GM21529 (cell line): ENCODE measurements around the gene CCDC14.
"Not testable (repeated sequence)": the region's sequence is repeated elsewhere in the genome, so short reads cannot be mapped to it uniquely, and the experiment has no call there.

Experiments used
- ATAC-seq: cut with Tn5 transposase; IDR thresholded peaks from one replicate; pipeline ENCODE4 v1.9.1; 2021; ENCODE audit not compliant: unreplicated experiment

CCDC14 gene, protein sequence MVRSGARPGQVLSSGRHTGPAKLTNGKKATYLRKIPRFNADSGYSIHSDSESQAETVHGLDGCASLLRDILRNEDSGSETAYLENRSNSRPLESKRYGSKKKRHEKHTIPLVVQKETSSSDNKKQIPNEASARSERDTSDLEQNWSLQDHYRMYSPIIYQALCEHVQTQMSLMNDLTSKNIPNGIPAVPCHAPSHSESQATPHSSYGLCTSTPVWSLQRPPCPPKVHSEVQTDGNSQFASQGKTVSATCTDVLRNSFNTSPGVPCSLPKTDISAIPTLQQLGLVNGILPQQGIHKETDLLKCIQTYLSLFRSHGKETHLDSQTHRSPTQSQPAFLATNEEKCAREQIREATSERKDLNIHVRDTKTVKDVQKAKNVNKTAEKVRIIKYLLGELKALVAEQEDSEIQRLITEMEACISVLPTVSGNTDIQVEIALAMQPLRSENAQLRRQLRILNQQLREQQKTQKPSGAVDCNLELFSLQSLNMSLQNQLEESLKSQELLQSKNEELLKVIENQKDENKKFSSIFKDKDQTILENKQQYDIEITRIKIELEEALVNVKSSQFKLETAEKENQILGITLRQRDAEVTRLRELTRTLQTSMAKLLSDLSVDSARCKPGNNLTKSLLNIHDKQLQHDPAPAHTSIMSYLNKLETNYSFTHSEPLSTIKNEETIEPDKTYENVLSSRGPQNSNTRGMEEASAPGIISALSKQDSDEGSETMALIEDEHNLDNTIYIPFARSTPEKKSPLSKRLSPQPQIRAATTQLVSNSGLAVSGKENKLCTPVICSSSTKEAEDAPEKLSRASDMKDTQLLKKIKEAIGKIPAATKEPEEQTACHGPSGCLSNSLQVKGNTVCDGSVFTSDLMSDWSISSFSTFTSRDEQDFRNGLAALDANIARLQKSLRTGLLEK

GRCh38 chr3:123960781-123961507 lies at the start of gene CCDC14:
Gene CCDC14, minus strand, starts transcription at chr3:123961229. Its CDS starts 56 bp downstream, at chr3:123961173.
- ATAC-seq, result peak; percentile 87

DNA sequence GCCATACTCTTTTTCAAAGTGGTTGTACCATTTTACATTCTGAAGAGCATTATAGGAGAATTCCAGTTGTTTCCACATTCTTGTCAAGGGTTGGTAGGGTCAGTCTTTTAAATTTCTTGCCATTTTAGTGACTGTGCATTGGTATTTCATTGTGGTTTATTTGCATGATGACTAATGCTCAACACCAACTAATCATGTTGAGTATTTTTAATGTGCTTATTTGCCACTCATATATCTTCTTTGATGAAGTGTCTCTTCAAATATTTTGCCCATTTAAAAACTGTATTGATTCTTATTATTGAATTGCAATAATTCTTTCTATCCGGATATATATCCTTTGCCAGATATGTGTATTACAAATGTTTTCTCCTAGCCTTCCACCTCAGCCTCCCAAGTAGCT lies 47.3 kb upstream of the CCDC14 start:
- not testable (repeated sequence) for ATAC-seq

DNA sequence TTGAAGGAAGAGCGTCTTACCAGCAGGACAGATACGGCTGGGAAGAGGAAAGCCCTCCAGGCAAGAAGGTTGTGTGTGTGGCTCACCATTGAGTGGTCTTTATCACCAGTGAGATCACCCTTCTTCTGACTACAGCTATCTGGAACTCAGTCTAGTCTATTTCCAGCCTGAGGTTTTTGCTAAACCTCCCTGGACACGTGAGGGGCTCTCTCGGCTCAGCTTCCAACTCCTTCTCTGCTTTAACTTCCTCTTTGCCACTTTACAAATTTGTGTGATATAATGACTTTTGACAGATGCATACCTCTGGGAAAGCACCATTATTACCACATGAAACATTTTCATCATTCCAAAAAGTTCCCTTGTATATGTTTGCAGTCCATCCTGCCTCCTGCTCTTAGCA lies 46.2 kb upstream of the CCDC14 start:
- no peak for ATAC-seq

GRCh38 chr3:124002405-124003079 lies 41.5 kb upstream of the CCDC14 start:
- ATAC-seq, result not testable (repeated sequence)

DNA sequence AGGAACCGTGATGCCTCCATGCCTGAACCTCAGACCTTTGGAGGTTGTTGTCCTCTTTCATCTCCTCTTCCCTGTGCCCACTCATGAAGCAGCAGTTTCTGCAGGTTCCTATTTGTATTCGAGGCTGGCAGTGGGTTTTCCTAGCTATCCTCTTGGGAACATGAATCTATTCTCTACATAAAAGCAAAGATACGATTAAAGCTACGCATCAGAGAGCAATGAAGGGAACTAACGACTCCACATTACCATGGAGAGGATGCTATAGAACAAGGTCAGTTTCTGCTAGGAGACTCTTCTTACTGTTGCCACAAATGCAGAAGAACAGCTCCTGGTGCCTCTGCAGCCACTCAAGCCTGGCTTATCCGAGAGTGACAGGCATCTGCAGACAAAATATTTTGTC lies 40.3 kb upstream of the CCDC14 start:
- not testable (repeated sequence) for ATAC-seq

DNA sequence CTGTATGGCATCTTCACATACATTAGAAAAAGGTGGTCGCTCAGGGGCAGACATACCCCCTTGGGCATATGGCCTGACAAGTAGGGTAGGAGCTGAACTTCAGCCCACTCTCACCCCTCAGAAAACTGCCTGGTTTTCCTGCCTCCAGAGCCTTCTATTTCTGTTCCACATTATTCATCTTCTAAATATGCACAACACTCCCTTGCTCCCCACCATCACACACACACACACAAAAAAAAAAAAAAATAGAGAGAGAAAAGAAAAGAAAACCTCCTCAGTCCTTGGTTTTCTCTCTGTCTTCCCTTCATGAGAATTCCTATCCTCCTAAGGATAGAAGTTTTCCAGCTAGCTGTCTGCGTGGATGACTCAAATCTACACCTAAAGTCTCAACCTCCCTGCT lies 36.5 kb upstream of the CCDC14 start:
- no peak for ATAC-seq

DNA sequence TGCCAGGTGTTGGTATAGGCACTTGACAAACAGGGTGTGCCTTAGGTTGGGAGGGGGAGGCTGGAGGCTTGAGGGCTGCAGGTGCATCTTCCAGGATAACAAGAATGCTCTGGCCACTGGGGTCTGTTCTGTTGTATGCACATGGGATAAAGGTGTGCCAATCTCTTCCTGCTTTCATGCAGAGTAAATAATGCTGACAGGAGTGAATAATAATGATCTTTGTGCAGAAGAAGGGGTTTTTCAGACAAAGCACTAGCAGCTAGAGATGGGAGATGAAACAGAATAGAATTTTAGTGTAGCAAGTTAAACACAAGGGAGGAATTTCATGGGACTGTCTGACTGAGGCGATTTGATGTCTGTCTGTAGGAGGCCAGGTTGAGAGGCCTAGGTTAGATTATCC lies 32.8 kb upstream of the CCDC14 start:
- ATAC-seq, result no peak

GRCh38 chr3:123991730-123992588 lies 30.9 kb upstream of the CCDC14 start, which contains the start of gene ROPN1:
Gene ROPN1, minus strand, starts transcription at chr3:123992124. Its CDS starts 11,643 bp downstream, at chr3:123980481.
- not testable (repeated sequence) for ATAC-seq

GRCh38 chr3:123986427-123986826 lies 25.4 kb upstream of the CCDC14 start:
- no peak for ATAC-seq

DNA sequence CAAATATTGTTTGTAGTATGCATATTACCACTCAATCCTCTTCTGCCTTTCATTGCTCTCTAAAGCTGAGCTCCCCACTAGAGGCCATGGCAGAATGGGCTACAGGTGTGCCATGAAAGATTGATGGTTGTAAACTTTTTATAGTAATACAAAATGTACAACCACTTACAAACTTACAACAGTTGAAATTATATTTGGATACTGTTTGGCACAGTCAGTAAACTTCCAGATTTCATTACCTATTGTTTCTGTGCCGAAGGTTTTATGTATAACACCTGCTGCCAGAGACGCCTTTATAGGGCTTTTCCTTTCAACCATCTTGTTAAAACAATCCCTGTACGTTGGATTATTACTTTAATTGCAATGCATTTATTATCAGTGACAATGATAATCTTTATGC lies 23.9 kb upstream of the CCDC14 start:
- no peak for ATAC-seq

DNA sequence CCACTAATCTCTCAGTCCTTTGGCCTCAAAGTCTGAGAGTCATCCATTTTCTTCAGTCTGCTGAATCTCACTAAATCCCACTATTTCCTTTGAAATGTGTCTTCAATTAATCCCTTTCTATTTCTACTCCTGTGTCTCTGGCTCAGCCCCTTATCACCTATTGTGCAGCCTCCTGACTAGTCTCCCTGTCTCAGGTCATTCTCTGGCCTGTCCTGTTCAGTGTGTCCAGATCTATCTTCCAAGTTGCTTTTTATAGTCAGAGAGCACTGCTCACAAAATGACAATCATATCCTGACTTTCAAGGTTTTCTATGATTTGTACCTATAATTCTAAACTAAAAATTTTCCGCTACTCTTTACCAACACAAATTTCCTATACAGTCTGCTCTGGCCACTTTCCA lies 23.3 kb upstream of the CCDC14 start:
- no peak for ATAC-seq

- not testable (repeated sequence) for ATAC-seq
Measured at GRCh38 chr3:123981317-123981716, 20.3 kb upstream of the CCDC14 start.

DNA sequence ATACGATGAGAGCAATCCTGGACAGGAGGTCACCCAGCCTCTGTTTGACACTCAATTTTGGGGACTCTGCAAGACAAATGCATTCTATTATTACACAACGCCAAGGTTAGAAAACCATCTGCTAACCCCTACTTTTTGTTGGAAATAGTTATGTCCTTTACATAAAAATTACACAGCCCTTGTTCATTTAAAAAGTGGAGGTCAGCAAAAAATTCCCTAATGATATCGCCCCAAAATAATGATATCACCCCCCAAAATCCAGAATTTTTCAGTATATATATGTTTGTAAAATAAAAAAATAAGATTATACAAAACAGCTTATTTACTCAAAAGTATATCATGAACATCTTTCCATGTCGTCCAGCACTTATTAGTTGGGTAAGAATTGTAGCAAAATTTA lies 19.5 kb upstream of the CCDC14 start:
- no peak for ATAC-seq

DNA sequence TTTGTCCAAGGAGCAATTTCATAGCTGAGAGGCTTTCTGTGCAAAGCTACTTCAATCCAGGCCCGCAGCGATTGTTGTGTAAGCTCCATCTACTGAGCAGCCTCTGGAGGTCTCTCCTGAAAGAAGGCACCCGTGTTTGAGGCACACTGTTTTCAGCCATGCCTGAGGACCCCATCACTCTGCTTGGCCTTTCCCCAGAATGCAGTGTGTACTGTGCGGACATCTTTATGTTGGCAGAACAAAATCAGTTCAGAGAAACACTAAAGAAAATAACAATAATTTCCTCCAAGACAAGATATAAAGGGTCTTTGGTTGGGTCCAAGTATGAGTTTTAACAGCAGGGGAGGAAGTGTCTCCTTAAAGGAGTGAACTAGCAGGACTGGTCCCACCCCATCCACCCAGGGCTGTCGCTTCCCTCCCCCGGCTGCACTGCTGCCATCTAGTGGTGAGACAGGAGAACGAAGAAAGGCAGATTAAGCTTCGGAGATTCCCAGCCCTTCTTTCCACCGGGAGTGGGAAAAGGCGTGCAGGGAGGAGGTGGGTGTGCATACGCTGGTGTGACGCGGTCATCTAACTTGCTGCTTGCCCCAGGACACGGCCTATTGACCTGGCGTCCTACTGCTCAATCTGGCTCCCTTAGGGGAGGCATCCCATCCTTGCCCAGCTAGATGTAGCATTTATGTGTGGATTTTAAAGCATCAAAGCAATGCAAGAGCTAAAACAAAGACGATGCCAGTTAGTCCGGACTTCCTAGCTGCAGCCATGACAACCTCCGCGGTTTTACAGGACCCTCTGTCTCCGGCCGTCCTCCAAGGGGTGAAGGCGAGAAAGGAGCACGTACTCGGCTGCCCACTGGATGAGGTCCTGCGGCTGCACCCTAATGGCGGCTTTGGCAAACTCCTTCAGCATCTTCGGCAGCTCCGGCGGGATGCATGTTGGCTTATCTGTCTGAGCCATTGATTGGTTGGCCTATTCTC lies 18.8 kb upstream of the CCDC14 start:
- ATAC-seq, result not testable (repeated sequence)

GRCh38 chr3:123976904-123977303 lies 15.9 kb upstream of the CCDC14 start:
- ATAC-seq, result not testable (repeated sequence)

GRCh38 chr3:123976181-123976898 lies 15.3 kb upstream of the CCDC14 start:
- not testable (repeated sequence) for ATAC-seq

- not testable (repeated sequence) for ATAC-seq
Measured at GRCh38 chr3:123975030-123975429, 14.0 kb upstream of the CCDC14 start.

DNA sequence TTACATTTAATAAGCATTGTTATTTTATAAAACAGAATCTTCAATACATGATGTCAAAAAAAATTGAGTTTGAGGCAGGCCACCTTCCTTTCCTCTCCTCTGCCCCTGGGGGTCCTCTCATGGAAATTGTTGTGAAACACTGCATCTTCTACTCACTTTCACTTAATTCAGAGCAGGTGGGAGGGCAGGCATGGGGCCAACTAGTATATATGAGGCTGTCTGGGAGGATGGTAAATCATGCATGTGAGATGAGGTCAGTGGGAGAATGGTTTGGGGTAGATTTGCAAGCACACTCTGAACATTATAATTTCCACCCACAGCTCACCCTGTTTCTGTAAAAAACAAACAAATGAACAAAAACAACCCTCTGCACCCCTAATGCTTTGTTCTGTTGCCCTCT lies 10.4 kb upstream of the CCDC14 start:
- no peak for ATAC-seq
